Endothelial cell of umbilical vein (primary cell): Measurements from ENCODE around the gene FGF3. TPM values are rescaled to one million over a fixed set of nuclear protein-coding genes. Genes with fewer than 3 reads are reported as not detected.

Source experiments
- BruUV-seq: library from RNA; stranded (reverse); fragments of 400-500 nt; replicated peaks from 2 replicates; lab custom pipeline; 2021; lab: Mats Ljungman, UMichigan
- CTCF ChIA-PET: fragments of 300-600, 350-600 bp; sonication (Branson Sonifier 250); formaldehyde crosslinking; loops from one replicate; lab custom pipeline; 2021; ENCODE audit warnings: antibody characterized with exemption, inconsistent platforms; lab: Charles Lee
- POLR2A ChIA-PET: fragments of 300-600, 350-600 bp; sonication (Branson Sonifier 250); formaldehyde crosslinking; loops from one replicate; lab custom pipeline; 2021; ENCODE audit warnings: antibody characterized with exemption, inconsistent platforms; lab: Charles Lee
- DNase-seq: peaks from one replicate; pipeline ENCODE4 v3.0.0-alpha.2; 2011; ENCODE audit warnings: low read depth, low spot score
- FAIRE-seq: peaks from 2 replicates; lab custom pipeline; 2011; peaks lifted over from hg19 to GRCh38; lab: Jason Lieb, UNC
- H2AFZ ChIP-seq: 2 replicates; pipeline ENCODE4 v1.6.0; 2012; ENCODE audit warnings: low read depth, low read length, control low read depth, inconsistent platforms
- H3K27ac ChIP-seq: 2 replicates; pipeline ENCODE4 v1.5.1; 2011; ENCODE audit warnings: low read depth, mild to moderate bottlenecking, control low read depth, low read length, moderate library complexity; ENCODE audit not compliant: insufficient read depth
- H3K27me3 ChIP-seq, 2 experiments: 2 replicates each; pipeline versions ENCODE4 v1.6.0 to v1.6.1; 2011; ENCODE audit warnings: low read length in 2 of 2, mixed read lengths in 1 of 2; ENCODE audit not compliant: control insufficient read depth in 2 of 2, insufficient read depth in 2 of 2
- H3K36me3 ChIP-seq, 2 experiments: 2 replicates in 1 of 2; 3 replicates in 1 of 2; pipeline ENCODE4 v1.5.1; 2011; ENCODE audit warnings: low read length in 2 of 2, mild to moderate bottlenecking in 1 of 2, moderate library complexity in 1 of 2; ENCODE audit not compliant: control insufficient read depth in 2 of 2, insufficient read depth in 2 of 2; ENCODE audit errors: extremely low read depth in 1 of 2
- H3K4me1 ChIP-seq: 3 replicates; pipeline ENCODE4 v1.5.1; 2011; ENCODE audit warnings: mild to moderate bottlenecking, low read length; ENCODE audit not compliant: control insufficient read depth, insufficient read depth; ENCODE audit errors: extremely low read depth
- H3K4me2 ChIP-seq: 2 replicates; pipeline ENCODE4 v1.6.1; 2011; ENCODE audit warnings: low read length, control low read depth, mixed read lengths; ENCODE audit not compliant: insufficient read depth
- H3K4me3 ChIP-seq, 3 experiments: fragments of 200-600 bp in 1 of 3; sonication (generic), shearing (Covaris generic) in 1 of 3; replicated peaks in 1 of 3; 2 replicates each; pipeline ENCODE4 v1.5.1; 2011 to 2016; ENCODE audit warnings: control low read depth in 3 of 3, low read length in 3 of 3, mild to moderate bottlenecking in 2 of 3, inconsistent platforms in 1 of 3, low read depth in 1 of 3, moderate library complexity in 1 of 3; ENCODE audit not compliant: insufficient read depth in 1 of 3
- H3K79me2 ChIP-seq: 2 replicates; pipeline ENCODE4 v1.6.0; 2012; ENCODE audit warnings: low read length, inconsistent platforms; ENCODE audit not compliant: control insufficient read depth, insufficient read depth
- H3K9ac ChIP-seq: replicated peaks from 2 replicates; pipeline ENCODE3; 2011; ENCODE audit warnings: low read length, control low read depth; ENCODE audit not compliant: insufficient read depth; ENCODE audit errors: extremely low read depth
- H3K9me1 ChIP-seq: replicated peaks from 3 replicates; pipeline ENCODE4 v1.6.0; 2011; ENCODE audit warnings: mild to moderate bottlenecking, low read length; ENCODE audit not compliant: control insufficient read depth, insufficient read depth; ENCODE audit errors: extremely low read depth
- H3K9me3 ChIP-seq: replicated peaks from 2 replicates; pipeline ENCODE4 v1.5.1; 2012; ENCODE audit warnings: low read length, inconsistent platforms; ENCODE audit not compliant: control insufficient read depth, insufficient read depth
- H4K20me1 ChIP-seq: replicated peaks from 2 replicates; pipeline ENCODE3; 2011; ENCODE audit warnings: mild to moderate bottlenecking, low read length; ENCODE audit not compliant: control insufficient read depth, insufficient read depth; ENCODE audit errors: extremely low read depth
- EZH2 ChIP-seq: IDR thresholded peaks from 2 replicates; pipeline ENCODE4 v1.6.1; 2012; ENCODE audit warnings: borderline replicate concordance, low read depth, mild to moderate bottlenecking, moderate library complexity, low read length, inconsistent platforms; ENCODE audit not compliant: severe bottlenecking
- FOS ChIP-seq: IDR thresholded peaks from 2 replicates; pipeline ENCODE4 v1.6.1; 2011; ENCODE audit warnings: mild to moderate bottlenecking, low read length, moderate library complexity, borderline replicate concordance; ENCODE audit not compliant: insufficient read depth
- GATA2 ChIP-seq: IDR thresholded peaks from 2 replicates; pipeline ENCODE4 v1.7.0; 2011; ENCODE audit warnings: low read depth, mild to moderate bottlenecking, moderate library complexity, mixed read lengths, low read length; ENCODE audit not compliant: insufficient read length, insufficient read depth
- JUN ChIP-seq: IDR thresholded peaks from 2 replicates; pipeline ENCODE4 v1.6.1; 2011; ENCODE audit warnings: borderline replicate concordance, low read depth; ENCODE audit not compliant: insufficient read length, insufficient read depth
- MYC ChIP-seq: IDR thresholded peaks from one replicate; pipeline ENCODE4 v1.6.1; 2011; ENCODE audit warnings: mild to moderate bottlenecking, low read depth, low read length
- POLR2A ChIP-seq: IDR thresholded peaks from 2 replicates; pipeline ENCODE4 v1.6.1; 2012; ENCODE audit warnings: low read depth, mild to moderate bottlenecking, control low read depth, low read length
- POLR2AphosphoS5 ChIP-seq: IDR thresholded peaks from 2 replicates; pipeline ENCODE4 v1.6.1; 2012; ENCODE audit warnings: low read depth, mild to moderate bottlenecking, control low read depth, low read length, moderate library complexity; ENCODE audit not compliant: insufficient read depth
- dilution Hi-C: fragments of 300-500 bp; cut with MboI; formaldehyde crosslinking; loops from one replicate; pipeline ENCODE4 v1.15.0; 2019; ENCODE audit warnings: low sequenced_read_pairs; ENCODE audit not compliant: extremely low pct_ligation_motif_present
- intact Hi-C: fragments of 100-400 bp; cut with micrococcal nuclease; formaldehyde crosslinking; loops from one replicate; pipeline ENCODE4 v1.10.0; 2022
- polyA plus RNA-seq, 4 experiments: library from polyadenylated mRNA; depleted of rRNA in 3 of 4; stranded (reverse) in 3 of 4; unstranded in 1 of 4; fragments of >200 nt; gene quantifications; 2 replicates each; pipeline versions ENCODE4 v1.2.1 to v1.2.3, GENCODE V29; 2011 to 2012; ENCODE audit warnings: missing spikeins in 1 of 4
- total RNA-seq: library from RNA; stranded (reverse); gene quantifications from 2 replicates; pipeline ENCODE4 v1.2.3, GENCODE V29; 2021
- TF ChIP-seq, protein P1 (sequence below), 2 donors: IDR thresholded peaks; 1 replicate in 1 of 2; 2 replicates in 1 of 2; pipeline ENCODE4 v1.5.1; 2011; ENCODE audit warnings: low read length in 2 of 2, mild to moderate bottlenecking in 2 of 2, moderate library complexity in 2 of 2, control low read depth in 1 of 2, inconsistent platforms in 1 of 2, low read depth in 1 of 2; ENCODE audit not compliant: insufficient read depth in 1 of 2; ENCODE audit errors: extremely low read depth in 1 of 2
- TF ChIP-seq, protein P2 (sequence below): IDR thresholded peaks from 2 replicates; pipeline ENCODE4 v1.6.1; 2011; ENCODE audit not compliant: insufficient read depth, insufficient read length

The FGF3 gene
- total and polyA plus RNA-seq, 2 donors (not counting 3 experiments of a cell fraction or from before 2014, with no cell fraction given): not detected

DNA sequence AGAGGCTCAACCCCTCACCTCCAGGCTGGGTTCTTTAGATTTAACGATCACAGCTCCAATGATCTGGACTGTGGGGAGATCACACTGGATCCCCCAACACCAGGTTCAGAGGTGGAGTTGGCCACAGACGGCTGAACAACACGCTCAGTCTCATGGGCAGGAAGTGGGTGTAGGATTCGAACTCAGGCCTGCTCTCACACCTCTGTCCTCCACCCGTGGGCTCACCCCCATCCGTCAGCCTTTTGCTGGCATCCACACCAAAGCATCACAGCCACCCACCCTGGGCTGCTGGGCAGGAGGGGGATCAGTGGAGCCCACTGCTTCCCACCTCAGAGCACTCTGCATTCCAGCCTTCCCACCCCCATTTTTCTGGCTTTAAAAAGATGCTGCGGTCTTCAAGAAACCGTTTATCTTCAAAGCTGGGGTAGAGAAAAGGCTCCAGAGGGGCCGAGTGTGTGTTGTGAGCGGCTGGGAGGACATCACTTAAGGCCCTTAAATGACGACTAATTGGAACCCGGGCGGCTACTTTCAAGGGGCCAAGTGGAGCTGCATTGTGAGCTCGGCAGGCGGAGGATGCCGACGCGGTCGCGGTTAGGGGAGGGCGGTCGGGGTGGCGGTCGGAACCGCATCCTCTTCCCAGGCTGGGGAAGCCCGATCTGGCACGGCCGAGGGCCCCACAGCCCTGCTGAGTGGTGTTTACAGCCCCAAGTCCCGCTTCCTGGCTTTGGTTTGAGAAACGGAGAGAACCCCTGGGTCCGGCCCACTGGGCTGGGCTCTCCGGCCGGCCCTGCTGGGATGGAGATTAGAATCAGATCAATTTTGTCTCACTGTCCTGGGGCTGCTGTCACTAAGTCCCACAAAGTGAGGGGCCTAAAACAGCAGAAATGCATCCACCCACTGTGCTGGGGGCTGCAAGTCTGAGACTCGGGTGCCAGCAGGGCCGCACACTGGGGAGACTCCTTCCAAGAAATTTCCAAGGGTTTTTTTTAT is 15.9 kb upstream of the FGF3 start:
- no peak overlapping the region for H3K27ac ChIP-seq
- no peaks in the 10 kb centered on the region for H3K79me2 ChIP-seq
- H2AFZ ChIP-seq: no peak overlapping the region
- H3K4me1 ChIP-seq: no peaks in the 10 kb centered on the region
- intact Hi-C loops (no loop called here), dilution Hi-C loops (no loop called here)
- ChIA-PET POLR2A (no interaction called here), CTCF (no interaction called here)
- H3K4me2 ChIP-seq: no peak overlapping the region
- DNase-seq (no peak), FAIRE-seq (no peak)
- no peak overlapping the region for H3K4me3 ChIP-seq
- H3K9ac ChIP-seq: no peak overlapping the region
- no peaks in the 10 kb centered on the region for H3K9me1 ChIP-seq
- H3K27me3 ChIP-seq: peaks cover 9 to 11% of the 10 kb centered on the region in 2 experiments
- TF ChIP-seq EZH2: no peak
- TF ChIP-seq POLR2A: no peak
- TF ChIP-seq POLR2AphosphoS5: no peak
- no peak for TF ChIP-seq GATA2
- TF ChIP-seq, protein P1, sequence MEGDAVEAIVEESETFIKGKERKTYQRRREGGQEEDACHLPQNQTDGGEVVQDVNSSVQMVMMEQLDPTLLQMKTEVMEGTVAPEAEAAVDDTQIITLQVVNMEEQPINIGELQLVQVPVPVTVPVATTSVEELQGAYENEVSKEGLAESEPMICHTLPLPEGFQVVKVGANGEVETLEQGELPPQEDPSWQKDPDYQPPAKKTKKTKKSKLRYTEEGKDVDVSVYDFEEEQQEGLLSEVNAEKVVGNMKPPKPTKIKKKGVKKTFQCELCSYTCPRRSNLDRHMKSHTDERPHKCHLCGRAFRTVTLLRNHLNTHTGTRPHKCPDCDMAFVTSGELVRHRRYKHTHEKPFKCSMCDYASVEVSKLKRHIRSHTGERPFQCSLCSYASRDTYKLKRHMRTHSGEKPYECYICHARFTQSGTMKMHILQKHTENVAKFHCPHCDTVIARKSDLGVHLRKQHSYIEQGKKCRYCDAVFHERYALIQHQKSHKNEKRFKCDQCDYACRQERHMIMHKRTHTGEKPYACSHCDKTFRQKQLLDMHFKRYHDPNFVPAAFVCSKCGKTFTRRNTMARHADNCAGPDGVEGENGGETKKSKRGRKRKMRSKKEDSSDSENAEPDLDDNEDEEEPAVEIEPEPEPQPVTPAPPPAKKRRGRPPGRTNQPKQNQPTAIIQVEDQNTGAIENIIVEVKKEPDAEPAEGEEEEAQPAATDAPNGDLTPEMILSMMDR (IDR thresholded peaks at IDR 0.05; ENCODE audit: extremely low read depth in 1 of 2, insufficient read depth in 1 of 2, low read depth in 1 of 2, low read length in 2 of 2): no peak
- TF ChIP-seq FOS: no peak
- TF ChIP-seq JUN: no peak
- TF ChIP-seq MYC: no peak
- TF ChIP-seq, protein P2, sequence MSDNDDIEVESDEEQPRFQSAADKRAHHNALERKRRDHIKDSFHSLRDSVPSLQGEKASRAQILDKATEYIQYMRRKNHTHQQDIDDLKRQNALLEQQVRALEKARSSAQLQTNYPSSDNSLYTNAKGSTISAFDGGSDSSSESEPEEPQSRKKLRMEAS: no peak
- H3K36me3 ChIP-seq: no peaks in the 10 kb centered on the region
- BruUV-seq: no TSS peak
- no peaks in the 10 kb centered on the region for H4K20me1 ChIP-seq
- no peaks in the 10 kb centered on the region for H3K9me3 ChIP-seq
